K562 (cell line): Measurements from ENCODE around the gene MACF1. TPM values are rescaled to one million over a fixed set of nuclear protein-coding genes. Genes with fewer than 3 reads are reported as not detected.

Experiments
- ATAC-seq: fragments of 200-7000 bp; cut with Tn5 transposase; 3 replicates; pipeline ENCODE4 v1.9.1; 2020; ENCODE audit warnings: moderate library complexity
- BruUV-seq: library from RNA; stranded (reverse); fragments of 400-500 nt; replicated peaks from 2 replicates; lab custom pipeline; 2021; lab: Mats Ljungman, UMichigan
- CTCF ChIA-PET: fragments of 300-600 bp; formaldehyde crosslinking; extraction: SDS; loops from one replicate; lab custom pipeline; 2021; ENCODE audit warnings: low intra/inter-chr PET ratio; lab: Yijun Ruan, JAX
- POLR2A ChIA-PET: fragments of 300-600, 350-650 bp; sonication (Branson Sonifier 250); formaldehyde crosslinking; extraction: SDS; loops from one replicate; lab custom pipeline; 2021; ENCODE audit warnings: antibody characterized with exemption, inconsistent platforms; lab: Yijun Ruan, JAX
- DNase-seq, 4 experiments: peaks; one replicate each; pipeline versions ENCODE4 v3.0.0 to v3.0.0-alpha.2; 2011 to 2018; ENCODE audit warnings: low spot score in 3 of 4, mixed read lengths in 3 of 4; ENCODE audit errors: extremely low read depth in 1 of 4
- FAIRE-seq: peaks from 2 replicates; lab custom pipeline; 2011; peaks lifted over from hg19 to GRCh38; lab: Jason Lieb, UNC
- H2AFZ ChIP-seq: 2 replicates; pipeline ENCODE4 v1.6.0; 2011; ENCODE audit warnings: low read depth, low read length, control low read depth, inconsistent platforms
- H3K27ac ChIP-seq: fragments of 200-600 bp; 3 replicates; pipeline ENCODE4 v1.8.0; 2011; ENCODE audit warnings: low read depth, mild to moderate bottlenecking, control low read depth, inconsistent platforms, low read length, moderate library complexity, mixed read lengths; ENCODE audit errors: extremely low read depth
- H3K27me3 ChIP-seq, 2 experiments: fragments of 300-600 bp in 1 of 2; 2 replicates in 1 of 2; 3 replicates in 1 of 2; pipeline versions ENCODE4 v1.6.0 to v1.8.0; 2011; ENCODE audit warnings: inconsistent platforms in 2 of 2, low read length in 2 of 2, mild to moderate bottlenecking in 1 of 2, mixed read lengths in 1 of 2, moderate library complexity in 1 of 2; ENCODE audit not compliant: control insufficient read depth in 2 of 2, insufficient read depth in 2 of 2
- H3K36me3 ChIP-seq: fragments of 300-600 bp; 3 replicates; pipeline ENCODE4 v1.8.0; 2011; ENCODE audit warnings: mild to moderate bottlenecking, low read length, inconsistent platforms; ENCODE audit not compliant: control insufficient read depth, insufficient read depth
- H3K4me1 ChIP-seq, 2 experiments: fragments of 200-600 bp in 1 of 2; replicated peaks in 1 of 2; 2 replicates in 1 of 2; 3 replicates in 1 of 2; pipeline versions ENCODE4 v1.5.1 to v1.8.0; 2011; ENCODE audit warnings: inconsistent platforms in 2 of 2, low read length in 2 of 2, mild to moderate bottlenecking in 1 of 2, mixed read lengths in 1 of 2, moderate library complexity in 1 of 2; ENCODE audit not compliant: control insufficient read depth in 2 of 2, insufficient read depth in 2 of 2
- H3K4me2 ChIP-seq: 2 replicates; pipeline ENCODE4 v1.6.1; 2011; ENCODE audit warnings: low read length, control low read depth, inconsistent platforms, mixed read lengths; ENCODE audit not compliant: insufficient read depth
- H3K4me3 ChIP-seq: fragments of 200-600 bp; sonication (generic), shearing (Covaris generic); 2 replicates; pipeline ENCODE4 v1.5.1; 2016; ENCODE audit warnings: control low read depth, inconsistent platforms
- H3K79me2 ChIP-seq: fragments of 200-600 bp; 3 replicates; pipeline ENCODE4 v1.8.0; 2011; ENCODE audit warnings: low read length, inconsistent platforms; ENCODE audit not compliant: control insufficient read depth, insufficient read depth
- H3K9ac ChIP-seq, 2 experiments: 2 replicates each; pipeline versions ENCODE4 v1.6.0 to v1.6.1; 2011; ENCODE audit warnings: low read depth in 2 of 2, low read length in 2 of 2, control low read depth in 1 of 2, inconsistent platforms in 1 of 2, mild to moderate bottlenecking in 1 of 2, mixed read lengths in 1 of 2; ENCODE audit not compliant: insufficient read depth in 1 of 2
- H3K9me1 ChIP-seq: one replicate; pipeline ENCODE4 v1.6.0; 2011; ENCODE audit warnings: inconsistent platforms, mild to moderate bottlenecking, low read length, moderate library complexity; ENCODE audit not compliant: control insufficient read depth, insufficient read depth
- H3K9me3 ChIP-seq: replicated peaks from 2 replicates; pipeline ENCODE4 v1.5.1; 2011; ENCODE audit warnings: low read depth, low read length, inconsistent platforms; ENCODE audit not compliant: control insufficient read depth, insufficient read depth
- H4K20me1 ChIP-seq: replicated peaks from 2 replicates; pipeline ENCODE4 v1.6.1; 2011; ENCODE audit warnings: low read length, inconsistent platforms, mixed read lengths; ENCODE audit not compliant: control insufficient read depth, insufficient read depth
- BMI1 ChIP-seq: fragments of 150-350 bp; IDR thresholded peaks from 2 replicates; pipeline ENCODE4 v1.6.1; 2014; ENCODE audit warnings: low read length
- CBFA2T2 ChIP-seq: fragments of 450-650 bp; conservative IDR thresholded peaks from 2 replicates; pipeline ENCODE4 v1.6.1; 2017; ENCODE audit warnings: mild to moderate bottlenecking
- CSDE1 ChIP-seq, 2 experiments: fragments of 450-650 bp; IDR thresholded peaks; 2 replicates each; pipeline ENCODE4 v1.6.1; 2016; ENCODE audit warnings: mild to moderate bottlenecking in 1 of 2
- ESRRB ChIP-seq: fragments of 250-450 bp; sonication (Bioruptor Pico); IDR thresholded peaks from 2 replicates; pipeline ENCODE4 v1.5.0; 2020; ENCODE audit warnings: mild to moderate bottlenecking, moderate library complexity, borderline replicate concordance
- MED1 ChIP-seq: sonication (generic); formaldehyde crosslinking; IDR thresholded peaks from 2 replicates; pipeline ENCODE4 v1.8.1; 2023; ENCODE audit warnings: missing genetic modification reagents, borderline replicate concordance
- POLR2A ChIP-seq: fragments of 450-650 bp; conservative IDR thresholded peaks from 2 replicates; pipeline ENCODE4 v1.6.1; 2016
- PTRF ChIP-seq: fragments of 450-650 bp; IDR thresholded peaks from 2 replicates; pipeline ENCODE4 v1.6.1; 2016; ENCODE audit warnings: mild to moderate bottlenecking, missing genetic modification characterization, missing compliant biosample characterization
- RHOXF2B ChIP-seq: fragments of 250-450 bp; sonication (Bioruptor Pico); conservative IDR thresholded peaks from 2 replicates; pipeline ENCODE4 v1.5.1; 2021
- SETDB1 ChIP-seq: IDR thresholded peaks from one replicate; pipeline ENCODE4 v1.6.1; 2012; ENCODE audit warnings: low read length, control low read depth, inconsistent platforms
- ZBTB49 ChIP-seq: sonication (generic); formaldehyde crosslinking; IDR thresholded peaks from 2 replicates; pipeline ENCODE4 v1.8.0; 2022; ENCODE audit warnings: missing genetic modification reagents, mild to moderate bottlenecking, borderline replicate concordance
- ZKSCAN3 ChIP-seq: fragments of 250-450 bp; sonication (Bioruptor Pico); IDR thresholded peaks from 2 replicates; pipeline ENCODE4 v1.4.0; 2020
- ZNF175 ChIP-seq: fragments of 200-800 bp; sonication (Bioruptor generic); IDR thresholded peaks from 2 replicates; pipeline ENCODE4 v1.6.1; 2016; ENCODE audit warnings: low read depth, mild to moderate bottlenecking, missing genetic modification characterization, missing compliant biosample characterization
- ZNF23 ChIP-seq: fragments of 250-450 bp; sonication (Bioruptor Pico); IDR thresholded peaks from 2 replicates; pipeline ENCODE4 v1.4.0; 2020; ENCODE audit warnings: mild to moderate bottlenecking
- ZNF274 ChIP-seq: IDR thresholded peaks from 2 replicates; pipeline ENCODE4 v1.6.1; 2011; ENCODE audit warnings: low read depth, mild to moderate bottlenecking, low read length, moderate library complexity, borderline replicate concordance
- ZNF280B ChIP-seq: fragments of 250-450 bp; sonication (Bioruptor Pico); IDR thresholded peaks from 2 replicates; pipeline ENCODE4 v1.5.1; 2021; ENCODE audit warnings: mild to moderate bottlenecking
- ZNF384 ChIP-seq: IDR thresholded peaks from 2 replicates; pipeline ENCODE4 v1.6.1; 2012; ENCODE audit warnings: low read depth, low read length, improper control_type of control experiment
- ZNF830 ChIP-seq: fragments of 250-450 bp; sonication (Bioruptor Pico); IDR thresholded peaks from 2 replicates; pipeline ENCODE4 v1.5.0; 2021; ENCODE audit warnings: mild to moderate bottlenecking
- WGBS: fragments of 100-300 bp; shearing (Covaris generic); methylation state at CpG from one replicate; pipeline ENCODE4 v1.1.6; 2016; ENCODE audit warnings: low coverage, mixed read lengths; ENCODE audit not compliant: insufficient coverage; ENCODE audit errors: missing lambda C conversion rate; 5-methylcytosine and 5-hydroxymethylcytosine counted together
- in situ Hi-C: fragments of 300-500 bp; cut with MboI; formaldehyde crosslinking; loops from 4 replicates; pipeline ENCODE4 v1.15.0; 2018; ENCODE audit warnings: inconsistent platforms, mixed read lengths
- intact Hi-C: fragments of 100-400 bp; cut with micrococcal nuclease; formaldehyde crosslinking; loops from 2 replicates; pipeline ENCODE4 v1.14.2; 2022
- polyA plus RNA-seq, 8 experiments: library from polyadenylated mRNA; depleted of rRNA in 4 of 8; stranded (reverse) in 5 of 8; unstranded in 3 of 8; fragments of >200 nt; fragmentation: Nextera tagmentation in 2 of 8; fragmentation: Illumina TruSeq in 1 of 8; extraction: Ambion mirVana in 2 of 8; extraction: Trizol in 1 of 8; gene quantifications; 2 replicates each; pipeline versions ENCODE4 v1.2.1 to v1.2.3, GENCODE V29; 2011 to 2014; ENCODE audit warnings: inconsistent platforms in 1 of 8, missing spikeins in 1 of 8
- total RNA-seq, 7 experiments: library from RNA; depleted of rRNA in 6 of 7; stranded (reverse); fragments of >200 nt in 6 of 7; fragmentation: Illumina TruSeq in 2 of 7; extraction: Trizol in 2 of 7; gene quantifications; 2 replicates each; pipeline versions ENCODE4 v1.2.1 to v1.2.3, GENCODE V29; 2011 to 2021; ENCODE audit warnings: low replicate concordance in 1 of 7
- TF ChIP-seq, protein P1 (sequence below): sonication (generic); formaldehyde crosslinking; IDR thresholded peaks from 2 replicates; pipeline ENCODE4 v1.5.0; 2020; ENCODE audit warnings: missing genetic modification reagents
- TF ChIP-seq, protein P2 (sequence below): fragments of 200-800 bp; sonication (Bioruptor generic); IDR thresholded peaks from 2 replicates; pipeline ENCODE4 v1.6.1; 2017; ENCODE audit warnings: missing genetic modification characterization, missing compliant biosample characterization

Gene MACF1
- total and polyA plus RNA-seq, 9 of the 15 experiments (the other 6 are each of a cell fraction or from before 2014, with no cell fraction given): 13.2 to 232 (median 112) TPM

DNA sequence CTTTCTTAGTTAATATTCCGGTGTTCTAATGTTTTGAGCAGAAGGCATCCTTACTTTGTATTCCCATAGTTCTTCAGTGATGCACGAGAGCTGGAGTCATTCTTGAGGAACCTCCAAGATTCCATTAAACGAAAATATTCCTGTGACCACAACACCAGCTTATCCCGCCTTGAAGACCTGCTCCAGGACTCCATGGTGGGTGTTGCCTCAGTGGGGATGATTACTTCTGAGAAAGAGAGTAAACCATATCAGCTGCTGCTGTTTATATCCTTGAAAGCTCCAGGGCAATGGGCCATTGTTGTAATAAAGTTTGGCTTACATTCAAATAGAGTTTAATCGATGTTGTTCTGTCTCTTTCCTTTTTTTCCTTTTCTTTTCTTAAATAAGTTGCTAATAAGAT, 93.1 kb downstream of the MACF1 start (continued):
- no peak for TF ChIP-seq ESRRB (CRISPR knock-in tag)
- no peak for TF ChIP-seq ZNF274
- TF ChIP-seq ZNF384: no peak
- no peak for TF ChIP-seq ZNF830 (CRISPR knock-in tag)
- TF ChIP-seq ZBTB49 (CRISPR knock-in tag): no peak

- intact Hi-C loops: no loop called here
- BruUV-seq: no TSS peak
- ChIA-PET CTCF (no interaction called here), POLR2A (no interaction called here)
- H2AFZ ChIP-seq: no peak overlapping the region
- no peak for ATAC-seq
- no peaks in the 10 kb centered on the region for H3K9me3 ChIP-seq
- H3K4me2 ChIP-seq: no peak overlapping the region
- no peaks in the 10 kb centered on the region for H4K20me1 ChIP-seq
- H3K9ac ChIP-seq: no peak overlapping the region
- no peak overlapping the region for H3K4me3 ChIP-seq
- H3K36me3 ChIP-seq: peaks cover 67% of the 10 kb centered on the region
- DNase-seq: no peak
- H3K9me1 ChIP-seq: no peaks in the 10 kb centered on the region
- no peak overlapping the region for H3K27ac ChIP-seq
- in situ Hi-C loops: no loop called here
- no peaks in the 10 kb centered on the region for H3K79me2 ChIP-seq
- H3K27me3 ChIP-seq: no peaks in the 10 kb centered on the region
- WGBS: 95% methylated on average over 5 of the region's 5 CpGs
- no peaks in the 10 kb centered on the region for H3K4me1 ChIP-seq
- FAIRE-seq: no peak
- no peak for TF ChIP-seq MED1 (CRISPR knock-in tag)
- no peak for TF ChIP-seq ZNF280B
- no peak for TF ChIP-seq ZKSCAN3 (CRISPR knock-in tag)
- no peak for TF ChIP-seq POLR2A
- no peak for TF ChIP-seq RHOXF2B (CRISPR knock-in tag)
- TF ChIP-seq, protein P1, sequence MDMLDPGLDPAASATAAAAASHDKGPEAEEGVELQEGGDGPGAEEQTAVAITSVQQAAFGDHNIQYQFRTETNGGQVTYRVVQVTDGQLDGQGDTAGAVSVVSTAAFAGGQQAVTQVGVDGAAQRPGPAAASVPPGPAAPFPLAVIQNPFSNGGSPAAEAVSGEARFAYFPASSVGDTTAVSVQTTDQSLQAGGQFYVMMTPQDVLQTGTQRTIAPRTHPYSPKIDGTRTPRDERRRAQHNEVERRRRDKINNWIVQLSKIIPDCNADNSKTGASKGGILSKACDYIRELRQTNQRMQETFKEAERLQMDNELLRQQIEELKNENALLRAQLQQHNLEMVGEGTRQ (CRISPR knock-in tag): no peak
- TF ChIP-seq ZNF23 (CRISPR knock-in tag): no peak
- TF ChIP-seq CSDE1 (IDR thresholded peaks at IDR 0.05): no peak
- TF ChIP-seq ZNF175: no peak
- TF ChIP-seq BMI1: no peak
- TF ChIP-seq SETDB1: no peak
- TF ChIP-seq, protein P2, sequence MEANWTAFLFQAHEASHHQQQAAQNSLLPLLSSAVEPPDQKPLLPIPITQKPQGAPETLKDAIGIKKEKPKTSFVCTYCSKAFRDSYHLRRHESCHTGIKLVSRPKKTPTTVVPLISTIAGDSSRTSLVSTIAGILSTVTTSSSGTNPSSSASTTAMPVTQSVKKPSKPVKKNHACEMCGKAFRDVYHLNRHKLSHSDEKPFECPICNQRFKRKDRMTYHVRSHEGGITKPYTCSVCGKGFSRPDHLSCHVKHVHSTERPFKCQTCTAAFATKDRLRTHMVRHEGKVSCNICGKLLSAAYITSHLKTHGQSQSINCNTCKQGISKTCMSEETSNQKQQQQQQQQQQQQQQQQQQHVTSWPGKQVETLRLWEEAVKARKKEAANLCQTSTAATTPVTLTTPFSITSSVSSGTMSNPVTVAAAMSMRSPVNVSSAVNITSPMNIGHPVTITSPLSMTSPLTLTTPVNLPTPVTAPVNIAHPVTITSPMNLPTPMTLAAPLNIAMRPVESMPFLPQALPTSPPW: no peak
- TF ChIP-seq PTRF (tag): no peak
- no peak for TF ChIP-seq CBFA2T2
These were observed 97.1 kb downstream of the MACF1 start for GRCh38 chr1:39301606-39302005.
